Loucy (cell line): Measurements from ENCODE around the gene SYNE4.

Source experiments
- CTCF ChIP-seq: fragments of 200-600 bp; sonication (generic); conservative IDR thresholded peaks from 2 replicates; pipeline ENCODE4 v1.5.1; 2014; ENCODE audit warnings: mild to moderate bottlenecking, antibody characterized with exemption, low read length
- EZH2phosphoT487 ChIP-seq: fragments of 200-600 bp; IDR thresholded peaks from 2 replicates; pipeline ENCODE4 v1.6.1; 2018; ENCODE audit warnings: antibody characterized with exemption, mild to moderate bottlenecking, moderate library complexity, borderline replicate concordance

DNA sequence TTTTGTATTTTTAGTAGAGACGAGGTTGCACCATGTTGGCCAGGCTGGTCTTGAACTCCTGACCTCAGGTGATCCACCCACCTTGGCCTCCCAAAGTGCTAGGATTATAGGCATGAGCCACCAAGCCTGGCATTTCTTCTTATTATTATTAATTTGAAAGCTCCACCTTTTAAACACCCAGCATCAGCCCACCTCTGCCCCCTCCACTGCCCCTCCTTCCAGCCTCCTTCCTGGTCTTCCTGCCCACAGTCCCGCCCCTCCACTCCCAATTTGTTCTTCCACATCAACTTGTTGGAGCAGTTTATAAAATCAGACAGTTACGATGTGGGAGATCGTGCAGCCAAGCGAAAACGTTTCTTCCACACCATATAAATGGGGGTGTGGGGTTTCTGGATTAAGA, 31.9 kb upstream of the SYNE4 start:
- no peak for TF ChIP-seq CTCF
- TF ChIP-seq EZH2phosphoT487 = no peak
